GF-D8 (cell line): ENCODE measurements around the gene FAIM2.

Source experiments
- DNase-seq: peaks from one replicate; lab custom pipeline; 2025; lab: John Stamatoyannopoulos, UW

Gene FAIM2

DNA sequence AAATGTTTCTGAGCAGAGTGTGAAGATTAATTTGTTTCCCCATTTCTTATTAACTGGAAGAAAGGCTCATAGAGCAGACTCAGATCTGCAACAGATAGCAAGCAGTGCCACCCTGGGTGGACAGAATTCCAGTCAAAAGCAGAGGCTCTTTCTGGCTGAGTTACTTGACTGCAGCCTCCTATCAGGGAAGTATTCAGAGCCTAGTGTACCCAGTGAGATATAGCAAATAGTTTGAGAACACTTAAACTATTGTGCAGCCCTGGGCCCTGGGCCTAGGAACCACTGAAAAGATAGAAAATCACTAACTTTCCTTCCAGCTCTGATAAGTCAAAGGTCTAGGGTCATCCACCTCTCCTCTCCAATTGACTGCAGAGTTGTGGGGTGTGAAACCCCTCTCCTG is 35.6 kb upstream of the FAIM2 start:
- no peak for DNase-seq

DNA sequence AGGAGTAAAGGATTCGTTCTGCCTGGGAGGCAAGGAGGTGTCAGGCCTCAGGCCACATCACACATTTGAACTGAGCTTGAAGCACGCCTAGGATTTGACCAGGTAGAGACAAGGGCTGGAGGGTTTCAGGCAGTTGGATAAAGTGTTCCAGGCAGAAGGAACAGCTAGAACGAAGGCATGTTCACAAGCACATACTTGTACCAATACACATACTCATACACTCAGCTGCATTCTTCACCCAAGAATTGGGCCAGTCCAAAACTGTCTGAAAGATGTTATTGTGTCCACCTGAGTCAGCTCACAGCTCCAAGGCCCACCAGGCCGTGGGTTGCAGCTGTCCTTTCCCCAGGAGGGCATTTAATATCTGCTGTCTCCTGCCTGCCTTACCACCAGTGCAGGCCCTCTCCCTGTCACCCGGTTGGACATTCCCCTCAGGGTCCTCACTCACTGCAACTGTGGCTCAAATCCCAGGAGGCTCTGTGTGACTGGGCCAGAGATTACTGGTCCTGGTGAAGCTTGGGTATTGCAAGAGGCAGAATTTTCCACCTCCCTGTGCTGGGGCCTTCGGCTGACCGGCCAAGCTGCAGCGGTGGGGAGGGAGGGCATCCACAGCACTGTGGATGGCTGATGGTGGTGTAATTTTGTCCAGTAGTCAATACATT is 34.1 kb upstream of the FAIM2 start:
- DNase-seq: no peak

DNA sequence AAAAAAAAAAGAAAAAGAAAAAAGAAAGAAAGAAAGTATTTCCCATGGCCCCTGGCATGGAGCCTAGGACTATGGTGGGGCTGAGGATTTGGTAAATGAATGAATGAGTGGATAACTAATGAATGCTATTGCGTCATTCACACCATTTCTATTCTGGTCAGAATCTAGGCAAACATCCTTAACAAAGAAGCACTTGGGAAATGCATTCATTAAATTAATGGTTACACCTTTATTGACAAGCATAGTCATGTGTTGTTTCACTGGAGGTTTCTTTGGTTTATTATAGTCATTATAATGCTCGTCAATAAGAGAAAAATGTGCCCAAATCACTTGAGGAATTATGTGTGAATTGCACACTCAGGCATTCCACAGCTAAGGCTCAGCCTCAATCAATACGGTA is 33.2 kb upstream of the FAIM2 start:
- DNase-seq: no peak

DNA sequence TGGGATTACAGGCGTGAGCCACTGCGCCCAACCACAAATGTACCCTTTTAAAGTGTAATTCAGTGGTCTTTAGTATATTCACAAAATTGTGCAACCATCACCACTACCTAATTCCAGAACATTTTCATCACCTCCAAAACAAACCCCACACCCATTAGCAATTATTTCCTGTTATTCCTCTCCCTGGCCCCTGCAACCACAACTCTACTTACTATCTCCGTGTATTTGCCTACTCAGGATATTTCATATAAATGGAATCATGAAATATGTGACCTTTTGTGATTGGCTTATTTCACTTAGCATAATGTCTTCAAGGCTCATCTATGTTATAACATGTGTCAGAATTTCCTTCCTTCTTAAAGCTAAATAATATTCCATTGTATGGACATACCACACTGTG is 30.8 kb upstream of the FAIM2 start:
- DNase-seq: no peak

DNA sequence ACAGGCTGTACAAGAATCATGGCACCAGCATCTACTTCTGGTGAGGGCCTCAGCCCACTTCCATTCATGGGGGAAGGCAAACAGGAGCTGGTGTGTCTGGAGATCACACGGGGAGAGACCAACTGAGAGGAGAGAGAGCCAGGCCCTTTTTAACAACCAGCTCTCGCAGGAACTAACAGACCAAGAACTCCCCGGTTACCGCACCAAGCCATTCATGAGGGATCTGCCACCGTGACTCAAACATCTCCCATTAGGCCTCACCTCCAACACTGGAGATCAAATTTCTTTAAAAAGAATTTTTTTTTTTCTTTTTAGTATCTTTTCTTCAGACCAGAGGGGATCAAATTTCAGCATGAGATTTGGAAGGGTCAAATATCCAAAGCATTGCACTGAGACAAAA is 30.1 kb upstream of the FAIM2 start:
- no peak for DNase-seq

DNA sequence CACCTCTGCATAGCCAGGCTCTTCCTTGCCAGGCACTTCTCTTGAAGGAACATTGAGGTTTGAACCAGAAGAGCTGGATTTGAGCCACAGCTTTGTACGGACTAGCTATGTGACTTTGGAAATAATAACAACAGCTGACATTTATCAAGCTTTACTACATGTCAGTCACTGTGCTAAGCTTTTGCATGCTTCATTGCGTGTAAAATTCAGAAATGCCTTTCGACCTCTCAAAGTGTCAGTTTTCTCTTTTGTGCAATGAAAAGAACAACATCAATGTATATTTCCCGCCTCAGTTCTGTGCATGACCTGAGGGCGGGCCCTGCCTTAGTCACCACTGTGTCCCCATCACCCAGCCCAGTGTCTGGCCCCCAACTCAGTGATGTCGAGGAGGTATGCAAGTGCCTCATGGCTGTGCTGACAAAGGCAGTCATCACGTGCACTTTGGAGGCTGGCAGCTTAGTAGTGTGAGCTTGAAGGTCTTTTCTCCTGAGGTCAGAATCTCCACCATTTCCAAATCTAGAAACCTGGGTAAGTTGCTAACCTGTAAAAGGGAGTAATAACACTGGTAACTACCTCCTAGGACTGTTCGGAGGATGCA is 28.9 kb upstream of the FAIM2 start:
- DNase-seq: no peak

DNA sequence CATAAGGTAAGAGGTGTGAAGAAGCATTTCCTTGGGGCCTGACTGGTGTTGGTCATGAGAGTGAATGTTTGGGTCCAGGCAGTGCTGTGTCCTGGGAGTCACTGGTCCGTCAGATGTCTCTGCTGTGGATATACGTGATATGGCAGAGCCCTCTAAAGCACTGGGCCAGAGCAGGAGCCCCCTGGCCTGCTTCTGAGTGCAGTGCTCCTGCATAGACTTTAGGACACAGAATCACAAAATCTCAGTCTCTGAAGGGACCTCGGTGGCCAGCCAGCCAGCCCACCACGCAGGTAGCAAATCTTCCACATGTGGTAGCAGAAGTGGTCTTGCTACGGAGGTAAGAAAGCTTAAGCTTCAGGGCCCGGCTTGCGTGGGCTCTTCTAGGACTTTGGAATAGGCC is 28.3 kb upstream of the FAIM2 start:
- DNase-seq: no peak

DNA sequence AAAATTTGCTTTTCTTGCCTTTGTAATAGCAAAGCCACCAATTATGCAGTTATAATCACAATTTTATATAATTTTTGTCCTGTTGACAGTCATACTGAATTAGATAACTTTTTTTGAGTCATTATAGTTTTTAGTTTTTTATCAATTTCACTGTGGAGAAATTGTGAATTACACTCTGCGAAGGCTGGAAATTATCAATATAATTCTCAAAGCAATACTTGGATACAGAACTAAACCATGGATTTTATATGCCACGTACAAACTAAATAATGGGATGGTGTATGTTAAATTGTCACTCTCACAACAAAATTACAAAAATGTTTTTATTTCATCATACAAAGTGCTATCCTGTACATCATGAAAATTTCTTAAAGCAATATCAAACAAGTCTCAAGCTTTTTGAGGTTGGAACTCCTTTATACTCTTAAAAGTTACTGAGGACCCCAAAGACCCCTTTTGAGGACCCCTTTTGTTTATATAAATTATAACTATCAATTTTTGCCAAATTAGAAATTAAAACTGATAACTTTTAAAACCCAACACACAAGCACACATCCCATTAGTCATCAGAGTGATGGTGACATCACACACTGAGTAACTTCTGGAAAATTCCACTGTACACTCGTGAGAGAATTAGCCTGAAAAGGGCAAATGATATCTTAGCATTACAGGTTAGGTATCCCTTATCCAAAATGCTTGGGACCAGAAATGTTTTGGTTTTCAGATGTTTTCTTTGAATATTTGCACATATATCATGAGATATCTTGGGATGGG is 27.0 kb upstream of the FAIM2 start:
- no peak for DNase-seq

DNA sequence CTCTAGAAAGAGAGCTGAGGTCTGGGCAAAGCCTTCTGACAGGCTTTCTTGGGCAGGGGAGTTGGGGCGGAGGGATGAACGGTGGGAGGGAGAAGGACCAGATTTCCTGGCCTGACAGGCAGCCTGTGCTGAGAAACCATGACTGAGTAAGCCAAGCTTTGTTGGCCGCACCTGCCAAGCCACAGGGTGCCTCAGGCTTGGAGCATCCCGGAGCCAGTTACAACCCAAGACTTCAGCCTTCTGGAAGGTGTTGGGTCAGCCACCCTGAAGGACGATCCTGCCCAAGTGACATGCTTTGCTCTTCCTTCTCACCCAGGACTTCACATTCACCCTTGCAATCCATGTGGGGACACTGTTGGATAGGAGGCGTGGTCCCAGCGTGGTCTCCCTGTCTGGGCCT is 25.9 kb upstream of the FAIM2 start:
- DNase-seq: no peak

DNA sequence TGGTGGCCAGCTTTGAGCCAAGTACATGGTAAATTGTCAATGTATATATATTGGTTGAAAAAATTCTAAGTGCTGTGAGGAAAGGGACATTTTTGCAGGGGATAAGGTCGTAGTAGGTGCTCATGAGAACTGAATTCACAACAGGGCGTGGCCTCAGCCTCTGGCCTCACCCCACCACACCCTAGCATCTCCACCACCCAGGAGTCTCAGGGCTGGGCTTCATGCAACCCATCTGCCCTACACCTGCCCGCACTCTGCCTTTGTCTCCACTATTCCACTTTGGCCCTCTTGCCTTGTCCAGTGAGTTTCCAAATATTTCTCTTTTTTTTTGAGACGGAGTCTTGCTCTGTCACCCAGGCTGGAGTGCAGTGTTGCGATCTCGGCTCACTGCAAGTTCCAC is 24.8 kb upstream of the FAIM2 start:
- no peak for DNase-seq

DNA sequence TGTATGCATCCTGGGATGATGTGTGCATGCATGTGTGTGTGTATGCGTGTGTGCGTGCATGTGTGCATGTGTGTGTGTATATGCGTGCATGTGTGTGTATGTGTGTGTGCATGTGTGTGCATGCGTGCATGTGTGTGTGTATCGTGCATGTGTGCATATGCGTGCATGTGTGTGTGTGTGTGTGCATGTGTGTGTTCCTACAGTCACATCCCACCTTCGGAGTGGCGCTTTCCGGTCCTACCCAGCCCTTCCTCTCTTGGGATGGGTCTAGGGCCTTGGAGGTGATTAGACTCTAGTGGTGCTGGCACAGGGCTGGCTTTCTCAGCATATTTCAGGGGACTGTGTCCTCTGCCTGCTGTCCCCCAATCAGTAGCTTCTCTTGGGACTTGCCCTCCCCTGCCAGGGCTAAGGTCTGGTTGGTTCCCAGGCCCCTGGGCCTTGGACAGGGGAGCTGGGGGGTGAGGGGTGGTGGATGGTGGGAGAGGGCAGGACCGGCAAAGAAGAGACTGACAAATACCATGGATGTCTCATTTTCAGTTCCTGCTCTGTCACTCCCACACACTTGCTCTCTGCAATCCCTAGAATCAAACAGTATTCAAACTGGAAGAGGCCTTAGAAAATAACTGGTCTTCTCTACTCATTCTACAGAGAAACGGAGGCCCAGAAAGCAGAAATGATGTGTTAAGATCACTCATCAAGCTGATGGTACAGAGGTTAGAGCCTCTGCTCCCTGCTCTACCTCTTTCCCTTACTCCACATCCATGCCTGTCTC is 21.9 kb upstream of the FAIM2 start:
- DNase-seq: no peak

DNA sequence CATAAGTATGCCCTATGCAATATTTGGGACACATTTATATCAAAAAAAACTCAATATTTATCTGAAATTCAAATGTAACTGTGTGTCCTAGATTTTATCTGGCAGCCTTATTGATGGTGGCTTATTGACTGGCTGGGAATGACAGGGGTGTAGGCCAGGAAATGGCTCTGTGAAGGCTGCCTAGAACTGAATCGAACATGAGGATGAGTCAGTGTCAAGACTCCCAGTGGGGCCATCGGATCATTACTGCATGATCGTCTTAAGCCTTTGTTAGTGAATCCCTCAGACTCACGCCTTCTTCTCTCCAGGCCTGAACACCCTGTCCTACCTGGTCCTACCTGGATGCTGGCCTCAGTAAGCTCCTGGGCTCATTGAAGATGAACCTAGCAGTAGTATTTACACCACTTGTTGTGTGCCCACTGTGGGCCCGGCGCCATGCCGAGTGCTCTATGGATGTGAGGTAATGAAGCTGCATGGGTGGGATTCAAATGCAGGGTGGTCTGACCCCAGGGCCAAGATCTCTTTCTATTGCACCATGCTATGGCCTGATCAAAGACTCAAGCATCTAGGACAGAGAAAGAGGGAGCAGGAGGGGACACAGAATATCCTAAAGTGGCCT is 21.0 kb upstream of the FAIM2 start:
- no peak for DNase-seq

DNA sequence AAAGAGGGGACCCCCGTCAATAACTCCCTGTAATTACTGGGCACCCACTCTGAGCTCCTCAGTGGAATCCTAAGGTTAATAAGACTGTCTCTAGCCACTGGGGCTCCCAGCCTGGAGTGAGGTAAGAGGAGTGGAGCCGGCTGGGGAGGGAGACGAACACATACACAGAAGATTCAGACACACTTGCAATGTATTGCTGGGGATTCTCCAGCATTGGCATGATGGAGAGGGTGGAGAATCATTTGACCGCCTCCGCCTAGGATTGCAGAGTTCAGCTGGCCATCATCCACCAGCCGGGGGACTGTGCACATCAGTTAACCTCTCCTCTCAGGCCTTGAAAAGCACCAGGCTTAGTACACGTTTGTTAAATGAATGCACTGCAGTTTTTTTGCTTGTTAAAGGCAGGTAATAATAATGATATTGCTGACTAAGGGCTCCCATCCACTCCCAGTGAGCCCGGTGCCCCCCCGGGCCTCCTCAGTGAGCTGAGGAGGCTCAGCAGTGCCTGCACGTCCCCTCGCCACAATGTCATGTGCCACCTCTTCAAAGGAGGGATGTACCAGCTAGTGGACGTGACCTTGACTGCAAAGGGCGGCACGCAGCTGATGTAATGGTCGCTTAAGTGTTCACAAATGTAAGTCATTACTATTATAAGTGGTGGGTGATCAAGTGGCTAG is 20.3 kb upstream of the FAIM2 start:
- no peak for DNase-seq

DNA sequence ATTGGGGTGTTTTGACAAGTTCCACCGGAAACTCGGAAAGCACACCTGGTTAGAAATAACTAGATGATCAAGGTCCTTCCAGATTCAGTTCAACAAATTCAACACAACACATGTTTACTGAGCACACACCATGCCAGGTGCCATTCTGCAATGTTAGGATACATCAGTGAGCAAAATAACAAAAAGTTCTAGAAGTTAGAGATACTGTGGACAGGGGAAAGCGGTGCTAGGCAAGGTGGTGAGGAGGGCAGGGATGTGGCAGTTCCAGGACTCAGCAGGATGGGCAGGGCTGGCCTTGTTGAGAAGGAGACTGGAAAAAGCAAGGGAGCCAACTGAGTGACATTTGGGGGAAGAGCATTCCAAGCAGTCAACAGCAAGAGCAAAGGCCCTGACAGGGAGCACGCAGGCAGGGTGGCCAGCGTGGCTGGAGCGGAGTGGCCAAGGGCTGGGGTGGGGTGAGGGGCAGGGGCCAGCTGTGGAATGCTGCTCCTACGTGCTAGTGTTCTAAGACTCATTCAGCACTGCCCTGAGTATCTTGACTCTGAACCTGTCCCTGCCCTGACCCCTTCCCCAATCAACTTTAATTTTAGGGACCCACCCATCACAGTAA is 19.4 kb upstream of the FAIM2 start:
- no peak for DNase-seq

DNA sequence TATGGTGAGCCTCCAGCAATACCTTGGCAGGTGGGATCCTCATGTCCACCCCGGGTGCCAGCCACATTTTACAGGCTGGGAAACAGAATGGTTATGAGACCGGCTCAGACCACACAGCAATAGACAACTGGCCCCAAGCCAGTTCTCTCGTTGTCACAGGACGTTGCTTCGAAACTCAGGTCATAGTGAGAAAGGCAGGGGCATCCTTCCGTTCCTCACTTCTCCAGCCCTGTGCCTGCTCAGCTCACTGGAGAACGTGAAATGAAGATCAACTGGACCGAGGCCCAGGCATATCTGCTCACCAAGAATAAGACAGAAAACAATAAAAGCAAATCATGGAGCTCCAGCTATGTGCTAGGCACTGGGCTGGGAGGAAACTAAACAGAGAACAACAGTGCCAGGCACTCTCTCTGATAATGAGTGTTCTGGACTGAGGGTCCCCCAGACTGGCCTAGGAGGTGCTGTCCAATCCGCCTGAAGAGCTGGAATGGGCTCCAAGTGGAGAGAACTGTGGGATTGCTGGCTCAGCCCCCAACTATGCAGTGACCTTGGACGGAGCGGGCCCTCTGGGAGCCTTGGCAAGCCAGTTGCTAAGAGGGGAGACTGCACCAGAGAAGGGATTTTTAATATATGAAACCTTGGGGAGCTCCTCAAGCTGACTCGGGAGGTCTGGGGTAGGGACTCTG is 18.8 kb upstream of the FAIM2 start:
- DNase-seq: no peak

DNA sequence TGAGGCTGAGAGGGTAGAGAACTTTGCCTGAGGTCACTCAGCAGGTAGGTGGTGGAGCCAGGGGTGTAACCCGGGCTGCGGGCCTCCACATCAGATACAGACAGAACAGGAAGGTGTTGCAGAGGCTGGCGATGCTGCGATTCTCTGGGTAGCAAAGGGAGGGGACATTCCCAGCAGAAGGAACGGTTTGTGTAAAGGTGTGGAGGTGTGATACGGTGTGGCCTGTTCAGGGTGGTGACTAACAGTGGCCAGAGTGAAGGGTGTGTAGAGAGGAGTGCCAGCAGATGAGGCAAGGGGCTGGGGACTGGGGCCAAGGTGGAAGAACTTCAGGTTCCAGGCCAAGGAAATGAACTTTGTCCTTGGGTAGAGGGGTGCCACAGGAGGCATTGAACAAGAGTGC is 18.2 kb upstream of the FAIM2 start:
- no peak for DNase-seq

DNA sequence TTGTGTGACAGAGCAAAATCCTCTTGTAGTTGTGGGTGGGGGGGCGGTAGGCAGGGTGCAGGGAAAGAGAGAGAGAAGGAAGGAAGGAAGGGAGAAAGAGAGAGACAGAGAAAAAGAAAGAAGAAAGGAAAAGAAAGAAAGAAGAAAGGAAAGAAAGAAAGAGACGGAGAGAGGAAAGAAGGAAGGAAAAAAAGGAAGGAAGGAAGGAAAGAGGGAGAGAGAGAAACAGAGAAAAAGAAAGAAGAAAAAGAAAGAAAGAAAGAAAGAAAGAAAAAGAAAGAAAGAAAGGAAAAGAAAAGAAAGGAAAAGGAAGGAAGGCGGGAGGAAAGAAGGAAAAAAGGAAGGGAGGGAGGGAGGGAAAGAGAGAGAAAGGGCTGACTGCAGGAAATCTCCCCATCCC is 17.6 kb upstream of the FAIM2 start:
- no peak for DNase-seq

DNA sequence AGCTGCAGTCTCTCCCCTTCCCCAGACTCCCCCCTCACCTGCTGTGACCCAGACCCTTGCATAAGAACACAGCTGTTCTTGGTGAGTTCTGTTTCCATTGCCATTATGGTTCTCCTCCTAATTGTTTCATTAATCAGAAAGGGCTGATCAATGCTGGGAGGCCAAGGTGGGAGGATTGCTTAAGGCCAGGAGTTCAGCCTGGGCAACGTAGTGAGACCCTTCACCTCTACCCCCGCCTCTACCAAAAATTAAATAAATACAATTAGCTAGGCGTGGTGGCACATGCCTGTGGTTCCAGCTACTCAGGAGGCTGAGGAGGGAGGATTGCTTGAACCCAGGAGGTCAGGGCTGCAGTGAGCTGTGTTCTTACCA is 17.2 kb upstream of the FAIM2 start:
- DNase-seq: no peak

DNA sequence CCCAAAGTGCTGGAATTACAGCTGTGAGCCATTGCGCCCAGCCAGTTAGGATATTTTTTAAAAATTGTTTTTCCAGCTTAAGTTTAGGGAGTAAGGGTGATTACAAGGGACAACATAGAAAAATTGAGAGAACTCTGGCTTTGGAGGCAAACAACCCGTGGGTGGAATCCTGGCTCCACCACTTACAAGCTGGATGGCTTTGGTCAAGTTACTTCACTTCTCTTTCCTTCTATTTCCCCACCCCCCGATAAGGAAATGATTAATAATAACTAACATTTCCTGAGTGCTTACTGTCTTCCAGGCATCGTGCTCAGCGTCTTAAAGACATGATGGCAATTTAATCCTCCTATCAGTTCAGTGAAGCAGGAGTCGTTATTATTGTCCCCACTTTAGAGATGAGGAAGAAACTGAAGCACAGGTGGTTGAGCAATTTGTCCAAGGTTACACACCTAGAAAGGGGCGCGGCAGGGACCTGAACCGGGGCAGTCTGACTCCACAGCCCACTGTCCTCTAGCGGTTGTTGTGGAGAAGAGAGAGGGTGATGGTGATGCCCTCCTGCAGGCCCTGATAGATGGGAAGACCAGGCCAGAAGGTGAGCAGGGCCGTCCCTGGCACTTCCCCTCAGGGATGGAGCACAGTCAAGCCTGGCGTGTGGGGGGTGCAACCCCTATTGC is 16.7 kb upstream of the FAIM2 start:
- no peak for DNase-seq

DNA sequence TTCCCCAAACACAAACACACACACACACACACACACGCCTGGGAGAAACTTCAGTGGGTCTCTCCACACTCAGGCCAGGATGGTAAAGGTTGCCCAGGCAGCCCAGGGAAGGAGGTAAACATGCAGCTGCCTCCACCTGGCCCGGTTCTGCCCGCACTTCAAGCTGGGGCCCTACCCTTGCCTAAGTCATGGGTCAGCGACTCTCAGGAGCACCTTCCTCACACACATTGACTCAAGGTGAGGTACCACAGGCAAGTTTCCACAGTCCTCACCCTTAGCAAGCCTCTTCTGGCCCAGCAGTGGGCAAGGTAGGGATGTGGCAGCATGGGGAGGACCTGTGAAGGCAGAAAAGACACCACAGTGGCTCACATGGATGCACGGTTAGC is 14.1 kb upstream of the FAIM2 start:
- no peak for DNase-seq
